ENCODE results near the gene PRDM16.

DNA sequence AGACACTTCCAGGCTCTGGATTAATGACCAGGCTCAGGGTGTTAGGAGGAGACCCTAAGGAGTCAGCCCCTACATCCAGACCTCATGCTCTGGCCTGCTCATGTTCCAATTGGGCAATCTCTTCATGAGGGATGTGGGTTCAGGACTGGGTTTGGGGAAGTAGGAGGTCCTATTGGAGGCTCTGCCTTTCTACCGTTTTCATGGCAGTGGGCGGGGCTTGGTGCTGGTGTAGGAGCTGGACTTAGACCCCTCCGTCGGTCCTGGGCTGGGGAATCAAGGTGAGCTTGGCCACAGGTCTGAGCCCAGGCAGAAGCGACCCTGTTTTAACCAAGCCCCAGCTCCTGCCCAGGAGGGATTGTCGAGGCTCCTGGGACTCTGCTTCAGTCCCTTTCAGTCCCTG, 123.4 kb downstream of the PRDM16 start:
- TF ChIP-seq, protein P1, sequence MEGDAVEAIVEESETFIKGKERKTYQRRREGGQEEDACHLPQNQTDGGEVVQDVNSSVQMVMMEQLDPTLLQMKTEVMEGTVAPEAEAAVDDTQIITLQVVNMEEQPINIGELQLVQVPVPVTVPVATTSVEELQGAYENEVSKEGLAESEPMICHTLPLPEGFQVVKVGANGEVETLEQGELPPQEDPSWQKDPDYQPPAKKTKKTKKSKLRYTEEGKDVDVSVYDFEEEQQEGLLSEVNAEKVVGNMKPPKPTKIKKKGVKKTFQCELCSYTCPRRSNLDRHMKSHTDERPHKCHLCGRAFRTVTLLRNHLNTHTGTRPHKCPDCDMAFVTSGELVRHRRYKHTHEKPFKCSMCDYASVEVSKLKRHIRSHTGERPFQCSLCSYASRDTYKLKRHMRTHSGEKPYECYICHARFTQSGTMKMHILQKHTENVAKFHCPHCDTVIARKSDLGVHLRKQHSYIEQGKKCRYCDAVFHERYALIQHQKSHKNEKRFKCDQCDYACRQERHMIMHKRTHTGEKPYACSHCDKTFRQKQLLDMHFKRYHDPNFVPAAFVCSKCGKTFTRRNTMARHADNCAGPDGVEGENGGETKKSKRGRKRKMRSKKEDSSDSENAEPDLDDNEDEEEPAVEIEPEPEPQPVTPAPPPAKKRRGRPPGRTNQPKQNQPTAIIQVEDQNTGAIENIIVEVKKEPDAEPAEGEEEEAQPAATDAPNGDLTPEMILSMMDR (conservative IDR thresholded peaks at IDR 0.05; ENCODE audit: low read length), result no peak
- no peak for TF ChIP-seq EZH2phosphoT487 (IDR thresholded peaks at IDR 0.05; ENCODE audit: borderline replicate concordance)
